Gastroesophageal sphincter (tissue), 4 donors: ENCODE measurements around the gene FAM219A. TPM values are rescaled to one million over a fixed set of nuclear protein-coding genes. Genes with fewer than 3 reads are reported as not detected.

Experiments
- ATAC-seq: fragments of 150-250 bp; one replicate; pipeline ENCODE4 v1.9.1; 2016; ENCODE audit warnings: mild to moderate bottlenecking, moderate library complexity
- H3K27ac ChIP-seq, 4 donors: fragments of 200-600 bp; sonication (generic) in 3 of 4; 1 replicate in 3 of 4; 2 replicates in 1 of 4; pipeline ENCODE4 v1.5.1; 2016 to 2019
- H3K27me3 ChIP-seq: fragments of 200-600 bp; sonication (generic); one replicate; pipeline ENCODE4 v1.5.1; 2019
- H3K36me3 ChIP-seq, 2 donors: fragments of 200-600 bp; sonication (generic); one replicate each; pipeline ENCODE4 v1.5.1; 2019; ENCODE audit warnings: control low read depth in 1 of 2
- H3K4me1 ChIP-seq, 3 donors: fragments of 200-600 bp; sonication (generic); 1 replicate in 2 of 3; 2 replicates in 1 of 3; pipeline ENCODE4 v1.5.1; 2016 to 2019; ENCODE audit warnings: control low read depth in 2 of 3
- H3K4me3 ChIP-seq, 2 donors: fragments of 200-600 bp; sonication (generic); one replicate each; pipeline ENCODE4 v1.5.1; 2019; ENCODE audit warnings: mild to moderate bottlenecking in 1 of 2, moderate library complexity in 1 of 2
- H3K9me3 ChIP-seq, 3 donors: fragments of 200-600 bp; sonication (generic); one replicate each; pipeline ENCODE4 v1.5.1; 2017 to 2019; ENCODE audit warnings: control low read depth in 2 of 3
- EP300 ChIP-seq: sonication (generic); formaldehyde crosslinking; IDR thresholded peaks from one replicate; pipeline ENCODE4 v1.6.1; 2017; ENCODE audit warnings: antibody characterized with exemption, mild to moderate bottlenecking
- POLR2A ChIP-seq, 2 donors: fragments of 450-650 bp; IDR thresholded peaks; one replicate each; pipeline ENCODE4 v1.6.1; 2017; ENCODE audit warnings: antibody characterized with exemption in 2 of 2, mild to moderate bottlenecking in 2 of 2, moderate library complexity in 1 of 2
- POLR2AphosphoS5 ChIP-seq: sonication (generic); formaldehyde crosslinking; IDR thresholded peaks from one replicate; pipeline ENCODE4 v1.6.1; 2017; ENCODE audit warnings: antibody characterized with exemption
- WGBS, 2 donors: methylation state at CpG; one replicate each; pipeline ENCODE4 v1.1.5; 2018; ENCODE audit warnings: low coverage in 1 of 2; 5-methylcytosine and 5-hydroxymethylcytosine counted together
- total RNA-seq, 4 donors: library from RNA; depleted of rRNA; stranded (reverse); fragments of >200 nt; gene quantifications; one replicate each; pipeline ENCODE4 v1.1.0, GENCODE V29; 2016
- TF ChIP-seq, protein P1 (sequence below), 4 experiments: fragments of 200-600 bp in 2 of 4; fragments of 450-650 bp in 2 of 4; sonication (generic) in 1 of 4; IDR thresholded peaks; one replicate each; pipeline ENCODE4 v1.5.1; 2017 to 2019; ENCODE audit warnings: antibody characterized with exemption in 4 of 4, mild to moderate bottlenecking in 2 of 4, moderate library complexity in 2 of 4

Gene FAM219A
- total RNA-seq, 4 donors from 2014 or later, result 11.2 to 18.4 (median 13.4) TPM

GRCh38 chr9:34392511-34392910 lies 65.9 kb downstream of the FAM219A start:
- no peak for ATAC-seq
- Histone ChIP-seq H3K36me3 (peaks cover 0 to 8% of the 10 kb centered on the region in 2 donors), H3K9me3 (no peaks in the 10 kb centered on the region), H3K27ac (no peak overlapping the region), H3K27me3 (no peaks in the 10 kb centered on the region), H3K4me3 (no peak overlapping the region), H3K4me1 (no peaks in the 10 kb centered on the region)
- TF ChIP-seq POLR2A (IDR thresholded peaks at IDR 0.05) (no peak), POLR2AphosphoS5 (no peak), EP300 (no peak)
- TF ChIP-seq, protein P1, sequence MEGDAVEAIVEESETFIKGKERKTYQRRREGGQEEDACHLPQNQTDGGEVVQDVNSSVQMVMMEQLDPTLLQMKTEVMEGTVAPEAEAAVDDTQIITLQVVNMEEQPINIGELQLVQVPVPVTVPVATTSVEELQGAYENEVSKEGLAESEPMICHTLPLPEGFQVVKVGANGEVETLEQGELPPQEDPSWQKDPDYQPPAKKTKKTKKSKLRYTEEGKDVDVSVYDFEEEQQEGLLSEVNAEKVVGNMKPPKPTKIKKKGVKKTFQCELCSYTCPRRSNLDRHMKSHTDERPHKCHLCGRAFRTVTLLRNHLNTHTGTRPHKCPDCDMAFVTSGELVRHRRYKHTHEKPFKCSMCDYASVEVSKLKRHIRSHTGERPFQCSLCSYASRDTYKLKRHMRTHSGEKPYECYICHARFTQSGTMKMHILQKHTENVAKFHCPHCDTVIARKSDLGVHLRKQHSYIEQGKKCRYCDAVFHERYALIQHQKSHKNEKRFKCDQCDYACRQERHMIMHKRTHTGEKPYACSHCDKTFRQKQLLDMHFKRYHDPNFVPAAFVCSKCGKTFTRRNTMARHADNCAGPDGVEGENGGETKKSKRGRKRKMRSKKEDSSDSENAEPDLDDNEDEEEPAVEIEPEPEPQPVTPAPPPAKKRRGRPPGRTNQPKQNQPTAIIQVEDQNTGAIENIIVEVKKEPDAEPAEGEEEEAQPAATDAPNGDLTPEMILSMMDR (IDR thresholded peaks at IDR 0.05), result no peak
- WGBS, 2 donors, result 73% methylated on average over 1 of the region's 1 CpG; no CpG with 5 or more reads in 1 of the 2 donors

GRCh38 chr9:34387239-34387638 lies 71.1 kb downstream of the FAM219A start:
- no peak for ATAC-seq
- Histone ChIP-seq H3K4me1 (peaks cover 0 to under 1% (median 0%) of the 10 kb centered on the region in 3 donors), H3K9me3 (no peaks in the 10 kb centered on the region), H3K27me3 (no peaks in the 10 kb centered on the region), H3K4me3 (no peak overlapping the region), H3K36me3 (no peaks in the 10 kb centered on the region), H3K27ac (no peak overlapping the region)
- TF ChIP-seq POLR2A (IDR thresholded peaks at IDR 0.05), result no peak
- TF ChIP-seq EP300, result no peak
- TF ChIP-seq POLR2AphosphoS5, result no peak
- TF ChIP-seq, protein P1 (IDR thresholded peaks at IDR 0.05), result no peak
- WGBS, 2 donors, result 80 to 93% methylated on average over 2 of the region's 4 CpGs

GRCh38 chr9:34386656-34387055 lies 71.7 kb downstream of the FAM219A start:
- ATAC-seq, result no peak
- TF ChIP-seq POLR2AphosphoS5 (no peak), POLR2A (IDR thresholded peaks at IDR 0.05) (no peak), EP300 (no peak)
- TF ChIP-seq, protein P1 (IDR thresholded peaks at IDR 0.05), result no peak

GRCh38 chr9:34385561-34386230 lies 72.7 kb downstream of the FAM219A start:
- Histone ChIP-seq H3K27ac (no peak overlapping the region), H3K4me1 (peaks cover 0 to 16% (median 6%) of the 10 kb centered on the region in 3 donors), H3K27me3 (no peaks in the 10 kb centered on the region), H3K36me3 (no peaks in the 10 kb centered on the region), H3K4me3 (no peak overlapping the region), H3K9me3 (no peaks in the 10 kb centered on the region)
- ATAC-seq, result no peak
- 94 to 96% methylated on average over 3 to 4 of the region's 6 CpGs for WGBS, 2 donors
- TF ChIP-seq, protein P1 (IDR thresholded peaks at IDR 0.05), result no peak
- TF ChIP-seq POLR2A (IDR thresholded peaks at IDR 0.05) (no peak), EP300 (no peak), POLR2AphosphoS5 (no peak)

More at GRCh38 chr9:34386656-34387055, 71.7 kb downstream of the FAM219A start:
- Histone ChIP-seq H3K4me3 (no peak overlapping the region), H3K4me1 (peaks cover 0 to 7% (median 0%) of the 10 kb centered on the region in 3 donors), H3K36me3 (no peaks in the 10 kb centered on the region), H3K9me3 (no peaks in the 10 kb centered on the region), H3K27me3 (no peaks in the 10 kb centered on the region), H3K27ac (no peak overlapping the region)
- 80 to 87% methylated on average over 1 to 3 of the region's 3 CpGs for WGBS, 2 donors
